SK-N-MC (cell line): Measurements from ENCODE around the gene ARMC8.

ENCODE experiments used
- DNase-seq: peaks from one replicate; pipeline ENCODE4 v3.0.0-alpha.2; 2011; ENCODE audit warnings: low read depth, low spot score
- H3K27ac ChIP-seq: fragments of 200-600 bp; sonication (generic); 2 replicates; pipeline ENCODE4 v1.5.1; 2016; ENCODE audit warnings: mixed run types
- H3K36me3 ChIP-seq: fragments of 200-600 bp; sonication (generic); 2 replicates; pipeline ENCODE4 v1.6.1; 2017; ENCODE audit warnings: antibody characterized with exemption, low read length, mixed read lengths; ENCODE audit not compliant: insufficient read depth
- H3K4me3 ChIP-seq: fragments of 200-600 bp; sonication (generic); 2 replicates; pipeline ENCODE4 v1.5.1; 2016
- H3K9ac ChIP-seq: fragments of 200-600 bp; sonication (generic); 2 replicates; pipeline ENCODE4 v1.8.0; 2017; ENCODE audit warnings: mixed run types, mixed read lengths; ENCODE audit not compliant: insufficient read length
- H3K9me3 ChIP-seq: fragments of 200-600 bp; sonication (generic); 2 replicates; pipeline ENCODE4 v1.6.1; 2017; ENCODE audit warnings: low read depth, mild to moderate bottlenecking, antibody characterized with exemption, low read length, moderate library complexity, mixed read lengths
- EZH2 ChIP-seq: fragments of 200-600 bp; sonication (generic); IDR thresholded peaks from one replicate; pipeline ENCODE4 v1.6.1; 2017; ENCODE audit warnings: antibody characterized with exemption
- FOXP2 ChIP-seq: optimal IDR thresholded peaks from 2 replicates; pipeline ENCODE3; 2011; ENCODE audit warnings: mild to moderate bottlenecking, moderate library complexity; ENCODE audit not compliant: insufficient read depth; ENCODE audit errors: extremely low read length, control extremely low read depth
- POLR2AphosphoS5 ChIP-seq: IDR thresholded peaks from 2 replicates; pipeline ENCODE4 v1.6.1; 2012; ENCODE audit warnings: mild to moderate bottlenecking, low read depth, low read length, borderline replicate concordance

ARMC8 gene

DNA sequence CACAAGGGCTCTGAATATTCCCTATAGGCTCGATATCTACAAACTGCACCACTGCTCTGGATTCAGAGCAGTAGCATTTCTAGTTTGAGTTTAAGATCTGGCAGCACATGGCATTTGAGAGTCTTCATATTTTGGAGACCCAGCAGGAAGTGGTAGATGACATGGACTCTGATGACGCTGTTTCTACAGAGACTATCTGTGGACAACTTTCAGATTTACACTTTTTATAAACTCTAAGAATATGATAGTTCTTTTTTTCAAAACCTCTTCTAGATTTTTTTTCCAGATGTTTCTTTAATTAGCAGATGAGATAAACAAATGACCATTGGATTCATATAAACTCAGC, 35.8 kb downstream of the ARMC8 start:
- Histone ChIP-seq H3K9ac (no peak overlapping the region), H3K27ac (no peak overlapping the region), H3K4me3 (no peak overlapping the region), H3K36me3 (peaks cover 56% of the 10 kb centered on the region), H3K9me3 (no peaks in the 10 kb centered on the region)
- DNase-seq = no peak
- TF ChIP-seq EZH2 (no peak), FOXP2 (no peak), POLR2AphosphoS5 (no peak)

- TF ChIP-seq POLR2AphosphoS5 (no peak), FOXP2 (no peak), EZH2 (no peak)
- DNase-seq = no peak
- H3K9me3 ChIP-seq = no peaks in the 10 kb centered on the region
- no peak overlapping the region for H3K4me3 ChIP-seq
- peaks cover 83% of the 10 kb centered on the region for H3K36me3 ChIP-seq
- H3K9ac ChIP-seq = no peak overlapping the region
- H3K27ac ChIP-seq = no peak overlapping the region
These were observed 40.5 kb downstream of the ARMC8 start for GRCh38 chr3:138227650-138228049.

GRCh38 chr3:138230525-138230924, 43.4 kb downstream of the ARMC8 start:
- DNase-seq = no peak
- TF ChIP-seq POLR2AphosphoS5 (no peak), FOXP2 (no peak), EZH2 (no peak)
- H3K36me3 ChIP-seq = peaks cover 79% of the 10 kb centered on the region
- no peak overlapping the region for H3K27ac ChIP-seq
- no peak overlapping the region for H3K9ac ChIP-seq
- H3K4me3 ChIP-seq = no peak overlapping the region
- H3K9me3 ChIP-seq = no peaks in the 10 kb centered on the region

DNA sequence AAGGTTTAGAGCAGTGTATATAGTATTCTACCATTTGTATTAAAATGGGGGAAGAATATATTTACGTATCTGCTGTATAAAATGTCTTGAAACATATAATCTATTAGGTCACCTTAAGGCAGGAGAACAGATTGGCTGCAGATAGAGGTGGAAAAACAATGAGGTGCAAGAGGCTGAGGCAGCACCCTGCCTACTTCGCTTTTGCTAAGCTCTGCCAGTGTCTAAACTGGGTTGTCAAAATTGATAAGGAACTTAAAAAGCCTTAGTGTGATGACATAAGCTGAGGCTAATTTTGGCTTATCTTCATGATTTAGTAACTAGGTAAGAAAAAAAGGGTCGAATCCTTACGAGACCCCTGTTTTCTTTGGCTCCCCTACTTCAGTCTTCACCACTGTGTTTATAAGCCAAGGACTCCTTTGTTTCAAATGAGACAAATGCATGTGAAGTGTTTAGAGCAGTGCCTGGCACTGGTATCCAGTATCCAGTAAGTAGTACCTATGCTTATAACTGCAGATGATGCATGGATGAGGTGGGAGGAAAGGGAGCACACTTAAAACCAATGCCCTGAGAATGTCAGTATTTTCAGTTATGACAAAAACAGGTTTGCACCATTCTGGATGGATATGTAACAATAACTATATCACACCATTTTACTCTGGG, 45.7 kb downstream of the ARMC8 start:
- Histone ChIP-seq H3K9me3 (no peaks in the 10 kb centered on the region), H3K27ac (no peak overlapping the region), H3K9ac (no peak overlapping the region), H3K4me3 (no peak overlapping the region), H3K36me3 (peaks cover 84% of the 10 kb centered on the region)
- TF ChIP-seq POLR2AphosphoS5 (no peak), EZH2 (no peak), FOXP2 (no peak)
- no peak for DNase-seq

DNA sequence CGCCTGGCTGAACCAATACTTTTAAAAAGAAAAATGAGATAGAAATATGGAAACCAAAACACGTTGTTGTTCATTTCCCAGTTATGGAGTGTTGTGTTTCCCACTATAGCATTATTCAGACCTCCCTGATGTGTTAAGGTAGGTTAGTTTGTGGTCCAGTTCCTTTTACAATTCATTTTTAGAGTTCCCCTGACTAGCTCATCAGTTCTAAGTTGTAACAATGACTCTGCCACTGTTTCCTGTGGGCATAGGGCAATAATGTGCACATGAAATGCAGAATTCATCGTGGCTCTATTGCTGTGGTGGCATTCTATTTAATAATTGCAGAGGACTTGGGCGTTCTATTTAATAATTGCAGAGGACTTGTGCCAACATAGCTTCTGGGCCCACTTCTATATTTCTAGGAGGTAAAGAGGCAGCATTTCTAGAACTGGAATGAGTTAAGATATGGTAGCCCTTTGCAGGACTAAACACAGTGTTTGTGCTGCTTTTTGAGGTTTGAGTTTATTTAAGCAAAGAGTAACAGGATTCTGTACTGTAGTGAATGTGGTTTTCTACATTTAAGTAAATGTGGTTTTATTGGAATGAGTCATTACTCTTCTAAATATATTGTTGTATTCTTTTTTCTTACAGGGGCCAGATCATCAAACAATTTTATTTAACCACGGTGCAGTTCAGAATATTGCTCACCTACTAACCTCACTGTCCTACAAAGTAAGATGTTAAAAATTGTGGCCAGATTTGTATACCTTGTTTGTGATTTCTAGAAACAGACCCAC, 47.5 kb downstream of the ARMC8 start:
- H3K4me3 ChIP-seq = no peak overlapping the region
- no peak overlapping the region for H3K9ac ChIP-seq
- DNase-seq = no peak
- H3K36me3 ChIP-seq = peaks cover 87% of the 10 kb centered on the region
- H3K9me3 ChIP-seq = no peaks in the 10 kb centered on the region
- no peak overlapping the region for H3K27ac ChIP-seq
- TF ChIP-seq EZH2 = no peak
- TF ChIP-seq POLR2AphosphoS5 = no peak
- TF ChIP-seq FOXP2 = no peak

- Histone ChIP-seq H3K4me3 (no peak overlapping the region), H3K9ac (no peak overlapping the region), H3K36me3 (peaks cover 80% of the 10 kb centered on the region), H3K27ac (no peak overlapping the region), H3K9me3 (no peaks in the 10 kb centered on the region)
- no peak for TF ChIP-seq POLR2AphosphoS5
- no peak for TF ChIP-seq EZH2
- TF ChIP-seq FOXP2 = no peak
- no peak for DNase-seq
These were observed 51.6 kb downstream of the ARMC8 start for GRCh38 chr3:138238711-138239110.

DNA sequence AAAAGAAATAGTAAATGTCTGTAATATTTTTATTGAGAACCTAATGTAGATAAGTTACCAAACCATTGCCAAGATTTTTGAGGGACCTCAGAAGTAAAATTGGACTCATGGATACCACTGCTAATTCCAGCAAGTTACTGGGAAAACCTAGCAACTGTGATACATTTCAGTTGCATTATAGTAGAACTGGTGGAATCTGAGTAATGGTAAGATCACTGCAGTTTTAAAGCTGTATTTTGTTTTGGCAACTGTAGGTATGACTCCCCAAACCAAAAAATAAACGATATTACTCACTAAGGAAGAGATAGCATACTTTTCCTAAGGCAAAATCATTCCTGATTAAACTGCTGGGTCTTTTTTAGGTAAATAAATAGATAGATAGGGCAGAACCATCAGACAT, 54.0 kb downstream of the ARMC8 start:
- Histone ChIP-seq H3K36me3 (peaks cover 84% of the 10 kb centered on the region), H3K9me3 (no peaks in the 10 kb centered on the region), H3K9ac (no peak overlapping the region), H3K27ac (no peak overlapping the region), H3K4me3 (no peak overlapping the region)
- TF ChIP-seq POLR2AphosphoS5 (no peak), FOXP2 (no peak), EZH2 (no peak)
- DNase-seq = no peak

- no peaks in the 10 kb centered on the region for H3K9me3 ChIP-seq
- TF ChIP-seq POLR2AphosphoS5 (no peak), FOXP2 (no peak), EZH2 (no peak)
- DNase-seq = no peak
- H3K36me3 ChIP-seq = peaks cover 82% of the 10 kb centered on the region
- H3K4me3 ChIP-seq = no peak overlapping the region
- H3K27ac ChIP-seq = no peak overlapping the region
- H3K9ac ChIP-seq = no peak overlapping the region
These were observed 54.6 kb downstream of the ARMC8 start for GRCh38 chr3:138241676-138242075.
